GM12801 (cell line): ENCODE measurements around the gene HIF1A.

Experiments used
- TF ChIP-seq, protein P1 (sequence below): IDR thresholded peaks from one replicate; pipeline ENCODE4 v1.5.1; 2011; ENCODE audit warnings: control low read depth; ENCODE audit not compliant: insufficient read length; ENCODE audit errors: extremely low read depth

The HIF1A gene

DNA sequence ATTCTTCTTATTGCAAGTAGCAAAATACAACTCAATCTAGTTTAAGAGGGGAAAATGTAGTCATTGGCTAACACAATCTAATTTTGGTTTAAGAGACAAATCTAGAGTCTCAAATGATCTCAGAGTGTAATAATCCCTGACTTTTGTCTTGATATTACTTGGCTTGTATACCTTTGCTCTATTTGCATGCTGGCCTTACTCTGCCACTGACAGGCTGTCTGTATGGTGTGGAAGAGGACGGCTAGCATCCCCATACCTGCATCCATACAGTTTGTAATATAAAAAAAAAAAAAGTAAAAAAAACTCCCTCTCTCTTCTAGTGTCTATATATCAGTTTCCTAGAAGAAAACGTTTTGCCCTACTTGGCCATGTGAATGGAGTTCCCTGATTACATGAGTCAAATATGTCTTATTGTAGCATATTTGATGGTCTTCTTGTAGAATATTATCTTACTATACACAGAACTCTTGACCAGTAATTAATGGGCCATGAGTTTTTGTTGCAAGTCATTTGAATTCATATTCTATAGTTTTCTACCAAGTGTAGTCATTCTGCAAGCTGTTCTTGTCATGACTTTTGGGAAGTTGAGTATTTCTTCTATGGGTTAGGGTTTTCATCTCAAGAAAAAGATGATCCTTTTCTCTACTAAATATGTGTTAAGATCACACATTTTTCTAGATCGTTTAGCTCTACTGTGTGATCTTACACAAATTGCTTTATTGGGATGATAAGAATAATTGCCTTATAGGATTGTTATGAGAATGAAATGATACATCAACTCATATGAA lies 8.2 kb downstream of the HIF1A start:
- TF ChIP-seq, protein P1, sequence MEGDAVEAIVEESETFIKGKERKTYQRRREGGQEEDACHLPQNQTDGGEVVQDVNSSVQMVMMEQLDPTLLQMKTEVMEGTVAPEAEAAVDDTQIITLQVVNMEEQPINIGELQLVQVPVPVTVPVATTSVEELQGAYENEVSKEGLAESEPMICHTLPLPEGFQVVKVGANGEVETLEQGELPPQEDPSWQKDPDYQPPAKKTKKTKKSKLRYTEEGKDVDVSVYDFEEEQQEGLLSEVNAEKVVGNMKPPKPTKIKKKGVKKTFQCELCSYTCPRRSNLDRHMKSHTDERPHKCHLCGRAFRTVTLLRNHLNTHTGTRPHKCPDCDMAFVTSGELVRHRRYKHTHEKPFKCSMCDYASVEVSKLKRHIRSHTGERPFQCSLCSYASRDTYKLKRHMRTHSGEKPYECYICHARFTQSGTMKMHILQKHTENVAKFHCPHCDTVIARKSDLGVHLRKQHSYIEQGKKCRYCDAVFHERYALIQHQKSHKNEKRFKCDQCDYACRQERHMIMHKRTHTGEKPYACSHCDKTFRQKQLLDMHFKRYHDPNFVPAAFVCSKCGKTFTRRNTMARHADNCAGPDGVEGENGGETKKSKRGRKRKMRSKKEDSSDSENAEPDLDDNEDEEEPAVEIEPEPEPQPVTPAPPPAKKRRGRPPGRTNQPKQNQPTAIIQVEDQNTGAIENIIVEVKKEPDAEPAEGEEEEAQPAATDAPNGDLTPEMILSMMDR, result no peak

DNA sequence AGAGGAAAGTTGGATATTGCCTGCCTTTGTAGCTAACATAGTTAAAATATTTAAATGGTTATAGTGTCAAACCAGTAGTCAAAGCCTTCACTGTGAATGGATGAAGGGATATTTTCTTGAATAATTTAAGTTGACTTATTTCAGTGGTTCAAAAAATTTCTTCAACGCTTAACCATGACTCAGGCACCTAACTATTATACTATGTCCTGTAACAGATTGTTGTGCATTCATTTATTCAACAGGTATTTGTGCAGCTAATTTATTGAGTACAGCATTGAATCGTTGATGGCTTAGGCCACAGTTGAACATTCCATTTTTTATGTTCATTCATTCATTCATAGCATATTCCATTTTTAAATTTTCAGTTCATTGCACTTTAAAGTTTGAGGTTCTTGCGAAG lies 9.2 kb downstream of the HIF1A start:
- TF ChIP-seq, protein P1, result no peak

DNA sequence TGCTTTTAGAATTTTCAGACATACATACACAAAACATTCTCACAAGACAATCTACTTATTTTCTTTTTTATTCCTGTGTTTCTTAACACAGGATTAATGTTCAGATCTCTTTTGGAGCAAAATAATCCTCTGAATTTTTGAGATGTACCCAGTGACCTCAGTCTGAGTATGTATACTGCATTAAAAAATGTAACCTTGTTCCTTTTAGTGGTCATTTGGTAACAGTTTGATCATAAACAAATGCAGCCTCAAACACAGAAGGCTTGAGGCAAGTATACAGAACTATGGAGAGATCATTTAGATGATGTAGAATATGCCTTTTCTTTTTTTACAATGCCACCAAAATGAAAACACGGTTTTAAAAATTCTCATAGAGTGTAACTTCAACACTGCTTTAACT lies 9.7 kb downstream of the HIF1A start:
- TF ChIP-seq, protein P1, result no peak

DNA sequence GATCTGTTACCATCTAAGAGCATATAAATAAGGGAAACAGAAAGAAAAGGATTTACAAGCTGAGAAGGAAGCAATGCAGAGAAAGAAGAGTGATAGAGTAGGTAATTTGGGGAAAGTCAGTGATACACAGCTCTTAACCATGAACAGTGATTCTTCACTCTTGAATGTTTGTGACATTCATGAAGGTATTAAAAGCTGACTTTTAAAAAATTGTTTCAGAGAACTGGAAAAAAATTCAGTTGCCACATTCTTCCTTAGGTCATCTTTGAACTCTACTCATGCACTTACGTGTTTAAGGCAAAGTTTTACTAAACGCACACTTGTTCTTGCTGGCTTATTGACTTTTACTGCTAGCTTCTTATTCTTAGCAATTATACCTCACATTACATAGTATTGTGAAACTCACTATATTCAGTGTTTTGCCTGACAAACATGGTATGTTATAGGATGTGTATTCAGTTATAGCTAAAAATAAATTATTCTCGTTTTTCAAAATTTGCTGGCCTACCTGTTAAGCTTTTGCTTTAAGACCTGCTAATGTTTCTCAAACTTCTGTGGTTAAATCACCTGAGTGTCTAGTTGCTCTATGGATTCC lies 10.9 kb downstream of the HIF1A start:
- TF ChIP-seq, protein P1, result no peak

DNA sequence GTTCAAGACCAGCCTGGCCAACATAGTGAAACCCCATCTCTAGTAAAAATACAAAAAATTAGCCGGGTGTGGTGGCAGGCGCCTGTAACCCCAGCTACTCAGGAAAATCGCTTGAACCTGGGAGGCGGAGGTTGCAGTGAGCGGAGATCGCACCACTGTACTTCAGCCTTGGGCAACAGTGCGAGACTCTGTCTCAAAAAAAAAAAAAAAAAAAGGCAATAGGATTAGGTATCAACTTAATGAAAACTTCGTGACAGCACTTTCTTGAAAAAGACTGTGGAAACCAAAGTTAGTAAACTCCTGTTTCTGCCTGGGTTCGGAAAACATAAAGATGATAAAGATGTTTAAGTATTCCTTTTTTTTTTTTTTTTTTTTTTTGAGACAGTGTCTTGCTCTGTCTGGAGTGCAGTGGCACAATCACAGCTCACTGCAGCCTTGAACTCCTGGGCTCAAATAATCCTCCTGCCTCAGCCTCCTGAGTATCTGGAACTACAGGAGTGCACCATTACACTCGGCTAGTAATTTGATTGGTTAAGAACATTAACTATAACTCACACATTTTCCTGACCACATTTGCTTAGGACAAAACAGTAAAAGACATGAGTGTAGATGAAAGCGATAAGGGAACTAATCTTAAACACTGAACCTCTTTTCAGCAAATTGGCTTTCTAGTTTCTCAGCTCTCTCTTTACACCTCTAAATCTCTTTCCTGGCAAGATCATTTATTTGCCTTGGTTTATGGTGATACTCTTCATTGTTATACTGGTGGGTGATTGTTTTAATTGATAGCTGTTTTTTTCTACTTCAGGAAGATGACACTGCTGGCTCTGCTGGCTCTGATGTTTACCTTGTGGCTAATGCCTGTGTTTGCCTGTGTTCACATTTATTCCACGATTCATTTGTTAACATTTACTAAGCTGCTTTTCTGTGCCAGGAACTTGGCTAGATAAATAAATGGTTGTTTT lies 15.8 kb downstream of the HIF1A start:
- TF ChIP-seq, protein P1, result no peak

DNA sequence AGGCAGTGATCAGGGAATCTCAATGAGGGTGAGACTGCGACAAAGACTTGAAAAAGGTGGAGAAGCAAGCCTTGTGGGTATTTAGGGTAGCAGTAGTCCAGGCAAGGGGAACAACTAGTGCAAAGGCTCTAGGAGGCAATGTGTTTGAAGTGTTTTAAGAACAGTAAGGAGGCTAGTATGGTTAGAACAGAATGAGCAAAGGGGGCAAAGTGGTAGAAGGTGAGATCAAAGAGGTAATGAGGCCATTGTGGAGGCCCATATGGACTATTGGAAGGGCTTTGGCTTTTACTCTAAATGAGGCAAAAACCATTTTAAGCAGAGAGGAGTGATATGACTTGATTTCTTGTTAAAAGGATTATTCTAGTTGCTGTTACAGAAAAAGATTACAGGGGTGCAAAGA lies 16.8 kb downstream of the HIF1A start:
- TF ChIP-seq, protein P1, result no peak
